Heart left ventricle (tissue), 16 donors: ENCODE data around the gene FLNA. TPM values are rescaled to one million over a fixed set of nuclear protein-coding genes. Genes with fewer than 3 reads are reported as not detected.

Experiments used
- ATAC-seq, 4 donors: fragments of 200-7000 bp; cut with Tn5 transposase; one replicate each; pipeline ENCODE4 v1.9.1; 2020 to 2022; ENCODE audit warnings: moderate library complexity in 4 of 4, mild to moderate bottlenecking in 3 of 4, moderate number of reproducible peaks in 1 of 4
- DNase-seq, 5 donors: peaks; one replicate each; pipeline ENCODE4 v3.0.0-alpha.2; 2020
- H3K27ac ChIP-seq, 12 donors: fragments of 200-600 bp; sonication (generic) in 4 of 12; one replicate each; pipeline versions ENCODE4 v1.5.0 to v1.8.0; 2016 to 2022; ENCODE audit warnings: mild to moderate bottlenecking in 2 of 12
- H3K27me3 ChIP-seq, 9 donors: fragments of 200-600 bp; sonication (generic) in 2 of 9; one replicate each; pipeline versions ENCODE4 v1.5.1 to v1.8.0; 2016 to 2022; ENCODE audit warnings: mild to moderate bottlenecking in 3 of 9
- H3K36me3 ChIP-seq, 9 donors: fragments of 200-600 bp; sonication (generic) in 2 of 9; one replicate each; pipeline versions ENCODE4 v1.5.0 to v1.8.0; 2018 to 2022; ENCODE audit warnings: mild to moderate bottlenecking in 2 of 9
- H3K4me1 ChIP-seq, 12 donors: fragments of 200-600 bp; sonication (generic) in 4 of 12; one replicate each; pipeline versions ENCODE4 v1.5.0 to v1.8.0; 2016 to 2022; ENCODE audit warnings: mild to moderate bottlenecking in 3 of 12
- H3K4me3 ChIP-seq, 12 donors: fragments of 200-600 bp; sonication (generic) in 4 of 12; one replicate each; pipeline versions ENCODE4 v1.5.0 to v1.8.0; 2017 to 2022; ENCODE audit warnings: mild to moderate bottlenecking in 9 of 12, moderate library complexity in 4 of 12
- H3K9me3 ChIP-seq, 12 donors: fragments of 200-600 bp; sonication (generic) in 4 of 12; one replicate each; pipeline versions ENCODE4 v1.5.0 to v1.8.0; 2016 to 2022; ENCODE audit warnings: mild to moderate bottlenecking in 1 of 12
- CTCF ChIP-seq, 12 donors: fragments of 200-600 bp; sonication (generic) in 4 of 12; IDR thresholded peaks; one replicate each; pipeline versions ENCODE4 v1.5.0 to v1.8.0; 2018 to 2022; ENCODE audit warnings: antibody characterized with exemption in 12 of 12, mild to moderate bottlenecking in 5 of 12
- POLR2A ChIP-seq, 2 donors: fragments of 450-650 bp; IDR thresholded peaks; one replicate each; pipeline ENCODE4 v1.6.1; 2017; ENCODE audit warnings: antibody characterized with exemption in 2 of 2, mild to moderate bottlenecking in 2 of 2, moderate library complexity in 2 of 2
- WGBS, 4 donors: extraction: QIAGEN DNeasy Blood & Tissue Kit in 2 of 4; methylation state at CpG; one replicate each; pipeline versions ENCODE4 v1.1.5 to v1.1.7; 2013 to 2018; 5-methylcytosine and 5-hydroxymethylcytosine counted together
- intact Hi-C, 10 donors: fragments of 100-400 bp; cut with DNase I; formaldehyde crosslinking; loops; one replicate each; pipeline versions ENCODE4 v1.11.1 to v1.14.2; 2022
- polyA plus RNA-seq, 2 donors: library from polyadenylated mRNA; stranded (reverse); fragments of 200-250 nt; gene quantifications; one replicate each; pipeline ENCODE4 v1.2.3, GENCODE V29; 2013
- total RNA-seq, 9 donors: library from RNA; depleted of rRNA in 2 of 9; stranded (reverse); fragments of >200 nt in 2 of 9; fragmentation: NEBNext Ultra II Directional in 3 of 9; extraction: Animal tissue kit (Norgen Biotek cat#: 25700) in 3 of 9; gene quantifications; one replicate each; pipeline versions ENCODE4 v1.1.0 to v1.2.4, GENCODE V29; 2016 to 2023
- donor health status: ischemic (EF 13 %, LVEDD 7.1; RV severe dilation, severe dysfunction).
- donor health status: healthy with polysubstance abuse.
- donor health status: DM: no; HTN: yes; CAD: no.
- donor health status: DM: no; HTN: no; CAD: no.
- donor health status: ischemic (EF 25% LVEDD 6.9; RV normal size, moderate dysfunction).
- donor health status: ischemic (EF 25% LVEDD 5.7; RV mildly dilated, moderate dysfunction).
- donor health status: healthy.
- donor health status: DM: yes; HTN: yes; CAD: no.
- donor health status: ischemic (EF 35%, LVEDD 5.7; RV mildly dilated, moderate dysfunction).
- donor health status: nonischemic (EF 11% LVEDD 7.7; RV severe dilation, severe dysfunction).
- donor health status: DM: yes; HTN: yes; CAD: no.
- donor health status: PGD.
- donor health status: ischemic (EF 29% LVEDD 5.4; RV normal size, mild dysfunction).
- donor health status: nonischemic (EF 23%, LVEDD 6.1; RV moderate dilation, normal function).

The FLNA gene
- total and polyA plus RNA-seq, 11 donors = 155 to 465 (median 234) TPM

GRCh38 chrX:154313147-154313546 is 61.3 kb downstream of the FLNA start:
- H3K27me3 ChIP-seq = peaks cover 0 to 6% (median 0%) of the 10 kb centered on the region in 9 donors
- H3K4me3 ChIP-seq = no peak overlapping the region
- 68 to 84% (median 82%) methylated on average over 5 of the region's 5 CpGs for WGBS, 4 donors
- H3K36me3 ChIP-seq = no peaks in the 10 kb centered on the region
- peaks cover 0 to 9% (median 0%) of the 10 kb centered on the region in 12 donors for H3K4me1 ChIP-seq
- no peaks in the 10 kb centered on the region for H3K9me3 ChIP-seq
- ATAC-seq (no peak), DNase-seq (peak in 1 of 5 donors; percentile 26)
- H3K27ac ChIP-seq = peak overlapping the region in 1 of 12 donors; percentile 28
- TF ChIP-seq POLR2A (IDR thresholded peaks at IDR 0.05) = no peak
- TF ChIP-seq CTCF (IDR thresholded peaks at IDR 0.05) = no peak
- intact Hi-C loops = no loop called here

- DNase-seq (peak in 1 of 5 donors; percentile 9), ATAC-seq (no peak)
- Histone ChIP-seq H3K27ac (no peak overlapping the region), H3K27me3 (peaks cover 0 to 6% (median 0%) of the 10 kb centered on the region in 9 donors), H3K36me3 (no peaks in the 10 kb centered on the region), H3K4me1 (peaks cover 0 to 9% (median 0%) of the 10 kb centered on the region in 12 donors), H3K4me3 (no peak overlapping the region), H3K9me3 (no peaks in the 10 kb centered on the region)
- intact Hi-C loops = no loop called here
- TF ChIP-seq CTCF (IDR thresholded peaks at IDR 0.05) = no peak
- no peak for TF ChIP-seq POLR2A (IDR thresholded peaks at IDR 0.05)
- 89 to 95% (median 94%) methylated on average over 7 of the region's 7 CpGs for WGBS, 4 donors
Measured at GRCh38 chrX:154312116-154312515, 62.3 kb downstream of the FLNA start.

DNA sequence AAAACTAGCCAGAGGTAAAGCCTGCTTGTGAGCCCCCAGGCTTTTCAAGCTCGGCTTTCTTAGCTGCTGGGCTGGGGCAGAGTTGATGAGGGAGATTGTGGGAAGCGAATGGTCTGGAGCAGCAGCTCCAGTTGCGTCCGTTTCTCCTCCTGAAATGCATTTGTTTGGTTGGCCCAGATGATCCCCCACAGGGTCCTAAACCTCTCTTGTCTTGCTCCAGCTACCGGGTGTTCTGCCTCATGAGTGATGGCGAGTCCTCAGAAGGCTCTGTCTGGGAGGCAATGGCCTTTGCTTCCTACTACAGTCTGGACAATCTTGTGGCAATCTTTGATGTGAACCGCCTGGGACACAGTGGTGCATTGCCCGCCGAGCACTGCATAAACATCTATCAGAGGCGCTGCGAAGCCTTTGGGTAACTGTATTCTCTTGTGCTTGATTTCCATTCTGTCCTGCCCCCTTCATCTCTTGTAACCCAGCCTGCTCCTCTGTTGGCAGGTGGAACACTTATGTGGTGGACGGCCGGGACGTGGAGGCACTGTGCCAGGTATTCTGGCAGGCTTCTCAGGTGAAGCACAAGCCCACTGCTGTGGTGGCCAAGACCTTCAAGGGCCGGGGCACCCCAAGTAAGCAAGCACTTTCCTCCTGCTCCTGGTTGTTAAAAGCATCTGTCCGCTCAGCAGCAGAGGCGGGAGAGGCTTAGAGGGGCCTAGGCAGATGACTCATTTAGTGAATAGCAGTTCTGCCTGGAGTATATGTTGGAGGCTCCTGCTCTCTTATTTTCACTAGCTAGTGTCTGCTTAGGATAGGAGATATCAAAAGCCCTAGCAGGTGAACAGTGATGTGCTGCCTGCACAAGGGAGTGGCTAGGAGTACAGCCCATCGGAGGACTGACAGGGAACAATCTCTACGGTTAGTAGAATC is 63.6 kb downstream of the FLNA start:
- intact Hi-C loops = no loop called here

More for the DNA sequence above, 63.6 kb downstream of the FLNA start:
- 82 to 85% (median 83%) methylated on average over 19 of the region's 19 CpGs for WGBS, 4 donors
- Histone ChIP-seq H3K27me3 (peaks cover 0 to 10% (median 0%) of the 10 kb centered on the region in 9 donors), H3K4me3 (no peak overlapping the region), H3K36me3 (no peaks in the 10 kb centered on the region), H3K27ac (no peak overlapping the region), H3K9me3 (no peaks in the 10 kb centered on the region), H3K4me1 (peaks cover 0 to 9% (median 0%) of the 10 kb centered on the region in 12 donors)
- DNase-seq = peak in 1 of 5 donors; percentile 13
- no peak for TF ChIP-seq CTCF (IDR thresholded peaks at IDR 0.05)
- no peak for TF ChIP-seq POLR2A (IDR thresholded peaks at IDR 0.05)
- ATAC-seq = no peak
